GM12878 (cell line): ENCODE data around the gene KRT72. TPM values are rescaled to one million over a fixed set of nuclear protein-coding genes. Genes with fewer than 3 reads are reported as not detected.

Source experiments
- ATAC-seq: fragments of 200-7000 bp; cut with Tn5 transposase; 3 replicates; pipeline ENCODE4 v1.9.1; 2020; ENCODE audit warnings: mild to moderate bottlenecking, moderate library complexity
- BruUV-seq: library from RNA; stranded (reverse); fragments of 400-500 nt; replicated peaks from 2 replicates; lab custom pipeline; 2021; lab: Mats Ljungman, UMichigan
- CTCF ChIA-PET: fragments of 300-600 bp; sonication (Branson Sonifier 250); formaldehyde crosslinking; extraction: SDS; loops from one replicate; lab custom pipeline; 2021; ENCODE audit warnings: inconsistent platforms; lab: Yijun Ruan, JAX
- POLR2A ChIA-PET: fragments of 350-600 bp; formaldehyde crosslinking; extraction: SDS; loops from one replicate; lab custom pipeline; 2021; ENCODE audit warnings: inconsistent platforms; lab: Charles Lee
- RAD21 ChIA-PET: fragments of 300-600 bp; sonication (Branson Sonifier 250); formaldehyde crosslinking; loops from one replicate; lab custom pipeline; 2023; ENCODE audit warnings: antibody characterized with exemption; ENCODE audit not compliant: unreplicated experiment; lab: Charles Lee
- SMC1A ChIA-PET: fragments of 300-600 bp; sonication (Branson Sonifier 250); formaldehyde crosslinking; loops from one replicate; lab custom pipeline; 2023; ENCODE audit not compliant: unreplicated experiment, uncharacterized antibody; lab: Charles Lee
- DNase-seq: peaks from one replicate; pipeline ENCODE4 v3.0.0-alpha.2; 2011; ENCODE audit warnings: low read depth, low spot score
- FAIRE-seq: peaks from 3 replicates; lab custom pipeline; 2011; peaks lifted over from hg19 to GRCh38; lab: Jason Lieb, UNC
- H2AFZ ChIP-seq: 2 replicates; pipeline ENCODE4 v1.6.0; 2011; ENCODE audit warnings: low read depth, low read length, control low read depth; ENCODE audit not compliant: control insufficient read depth
- H3K27ac ChIP-seq: 2 replicates; pipeline ENCODE4 v1.5.1; 2011; ENCODE audit warnings: control low read depth; ENCODE audit not compliant: control insufficient read depth, insufficient read depth
- H3K27me3 ChIP-seq, 2 experiments: replicated peaks in 1 of 2; 2 replicates each; pipeline versions ENCODE4 v1.6.0 to v1.6.1; 2011; ENCODE audit warnings: low read length in 1 of 2; ENCODE audit not compliant: control insufficient read depth in 2 of 2, insufficient read depth in 2 of 2
- H3K36me3 ChIP-seq, 2 experiments: 2 replicates each; pipeline ENCODE4 v1.5.1; 2011; ENCODE audit warnings: low read length in 1 of 2; ENCODE audit not compliant: control insufficient read depth in 2 of 2, insufficient read depth in 2 of 2
- H3K4me1 ChIP-seq: 2 replicates; pipeline ENCODE4 v1.6.1; 2011; ENCODE audit warnings: mild to moderate bottlenecking, low read length, moderate library complexity, mixed read lengths; ENCODE audit not compliant: control insufficient read depth, insufficient read depth
- H3K4me2 ChIP-seq: 2 replicates; pipeline ENCODE4 v1.6.0; 2011; ENCODE audit warnings: control low read depth; ENCODE audit not compliant: control insufficient read depth, insufficient read depth
- H3K4me3 ChIP-seq: fragments of 200-600 bp; sonication (generic); 2 replicates; pipeline ENCODE4 v1.5.1; 2016
- H3K79me2 ChIP-seq: 2 replicates; pipeline ENCODE4 v1.6.0; 2011; ENCODE audit warnings: low read length; ENCODE audit not compliant: control insufficient read depth, insufficient read depth
- H3K9ac ChIP-seq: 2 replicates; pipeline ENCODE4 v1.8.0; 2011; ENCODE audit warnings: low read length, control low read depth, mixed read lengths; ENCODE audit not compliant: control insufficient read depth, insufficient read depth
- H3K9me3 ChIP-seq: replicated peaks from 3 replicates; pipeline ENCODE4 v1.5.1; 2011; ENCODE audit warnings: mild to moderate bottlenecking, low read length; ENCODE audit not compliant: control insufficient read depth, insufficient read depth
- H4K20me1 ChIP-seq: 2 replicates; pipeline ENCODE4 v1.6.0; 2011; ENCODE audit not compliant: control insufficient read depth, insufficient read depth
- MYB ChIP-seq: fragments of 150-350 bp; IDR thresholded peaks from 2 replicates; pipeline ENCODE4 v1.6.1; 2014; ENCODE audit warnings: mild to moderate bottlenecking, low read depth, low read length, borderline replicate concordance
- SIX5 ChIP-seq: IDR thresholded peaks from 2 replicates; pipeline ENCODE4 v1.6.1; 2011; ENCODE audit warnings: mild to moderate bottlenecking, low read depth, low read length, moderate library complexity; ENCODE audit not compliant: severe bottlenecking
- WRNIP1 ChIP-seq: IDR thresholded peaks from 2 replicates; pipeline ENCODE4 v1.6.1; 2011; ENCODE audit warnings: low read depth, low read length, improper control_type of control experiment, borderline replicate concordance
- ZNF687 ChIP-seq: fragments of 450-650 bp; IDR thresholded peaks from 2 replicates; pipeline ENCODE4 v1.6.1; 2017; ENCODE audit warnings: mild to moderate bottlenecking, moderate library complexity
- WGBS: methylation state at CpG from one replicate; pipeline ENCODE4 v1.1.6; 2016; ENCODE audit warnings: low lambda C conversion rate; ENCODE audit not compliant: insufficient replicate concordance, insufficient coverage; ENCODE audit errors: missing lambda C conversion rate; 5-methylcytosine and 5-hydroxymethylcytosine counted together
- in situ Hi-C: fragments of 300-500 bp; cut with MboI; formaldehyde crosslinking; loops from 9 replicates; pipeline ENCODE4 v1.14.3; 2018; ENCODE audit warnings: mixed read lengths
- intact Hi-C: fragments of 100-400 bp; cut with micrococcal nuclease; formaldehyde crosslinking; loops from one replicate; pipeline ENCODE4 v1.14.2; 2022; ENCODE audit not compliant: unreplicated experiment
- polyA plus RNA-seq, 11 experiments: library from polyadenylated mRNA; depleted of rRNA in 4 of 11; unstranded in 6 of 11; stranded (reverse) in 5 of 11; fragments of >200 nt; fragmentation: Nextera tagmentation in 4 of 11; fragmentation: Illumina TruSeq in 1 of 11; extraction: Ambion mirVana in 4 of 11; extraction: Trizol in 1 of 11; gene quantifications; 1 replicate in 1 of 11; 2 replicates in 10 of 11; pipeline versions ENCODE4 v1.2.1 to v1.2.3, GENCODE V29; 2011 to 2016; ENCODE audit warnings: inconsistent platforms in 2 of 11, missing spikeins in 2 of 11, low read depth in 1 of 11
- total RNA-seq, 4 experiments: library from RNA; depleted of rRNA in 3 of 4; stranded (reverse); fragments of >200 nt in 3 of 4; fragmentation: Illumina TruSeq in 1 of 4; extraction: Trizol in 1 of 4; gene quantifications; 2 replicates each; pipeline versions ENCODE4 v1.2.1 to v1.2.3, GENCODE V29; 2013 to 2021

Gene KRT72
- total and polyA plus RNA-seq, 10 of the 15 experiments (the other 5 are each of a cell fraction or from before 2014, with no cell fraction given) = not detected

GRCh38 chr12:52600475-52600874 is 788 bp downstream of the KRT72 start:
- H3K9ac ChIP-seq = no peak overlapping the region
- no peak for ATAC-seq
- no TSS peak for BruUV-seq
- no peaks in the 10 kb centered on the region for H3K4me1 ChIP-seq
- FAIRE-seq = no peak
- no peaks in the 10 kb centered on the region for H3K9me3 ChIP-seq
- RAD21 ChIA-PET = no interaction called here
- TF ChIP-seq MYB = no peak
- TF ChIP-seq ZNF687 = no peak
- no peak for TF ChIP-seq WRNIP1
- TF ChIP-seq SIX5 = no peak
- SMC1A ChIA-PET = no interaction called here
- peaks cover 0 to 14% of the 10 kb centered on the region in 2 experiments; a peak in 3 of 4 replicates for H3K27me3 ChIP-seq
- WGBS = 51% methylated on average over 12 of the region's 12 CpGs
- no peak overlapping the region for H3K27ac ChIP-seq
- no peak overlapping the region for H3K4me2 ChIP-seq
- CTCF ChIA-PET = no interaction called here
- POLR2A ChIA-PET = no interaction called here
- intact Hi-C loops = no loop called here
- no peak overlapping the region for H3K4me3 ChIP-seq
- no peak overlapping the region for H2AFZ ChIP-seq
- no peaks in the 10 kb centered on the region for H4K20me1 ChIP-seq
- in situ Hi-C loops = no loop called here
- H3K79me2 ChIP-seq = no peaks in the 10 kb centered on the region
- no peaks in the 10 kb centered on the region for H3K36me3 ChIP-seq
- no peak for DNase-seq
